Heart left ventricle (tissue), 13 donors: ENCODE results near the gene THSD7B.

Experiments used
- CTCF ChIP-seq, 12 donors: fragments of 200-600 bp; sonication (generic) in 4 of 12; IDR thresholded peaks; one replicate each; pipeline versions ENCODE4 v1.5.0 to v1.8.0; 2018 to 2022; ENCODE audit warnings: antibody characterized with exemption in 12 of 12, mild to moderate bottlenecking in 5 of 12
- POLR2A ChIP-seq, 2 donors: fragments of 450-650 bp; IDR thresholded peaks; one replicate each; pipeline ENCODE4 v1.6.1; 2017; ENCODE audit warnings: antibody characterized with exemption in 2 of 2, mild to moderate bottlenecking in 2 of 2, moderate library complexity in 2 of 2
- donor health status: ischemic (EF 13 %, LVEDD 7.1; RV severe dilation, severe dysfunction).
- donor health status: DM: no; HTN: yes; CAD: no.
- donor health status: DM: no; HTN: no; CAD: no.
- donor health status: ischemic (EF 25% LVEDD 6.9; RV normal size, moderate dysfunction).
- donor health status: ischemic (EF 25% LVEDD 5.7; RV mildly dilated, moderate dysfunction).
- donor health status: ischemic (EF 35%, LVEDD 5.7; RV mildly dilated, moderate dysfunction).
- donor health status: nonischemic (EF 11% LVEDD 7.7; RV severe dilation, severe dysfunction).
- donor health status: DM: yes; HTN: yes; CAD: no.
- donor health status: PGD.
- donor health status: ischemic (EF 29% LVEDD 5.4; RV normal size, mild dysfunction).
- donor health status: nonischemic (EF 23%, LVEDD 6.1; RV moderate dilation, normal function).

GRCh38 chr2:137167651-137168050 lies 402.3 kb downstream of the THSD7B start:
- TF ChIP-seq CTCF (IDR thresholded peaks at IDR 0.05) (no peak), POLR2A (IDR thresholded peaks at IDR 0.05) (no peak)
